Kidney epithelial cell (primary cell): ENCODE data around the gene ARID3A. TPM values are rescaled to one million over a fixed set of nuclear protein-coding genes. Genes with fewer than 3 reads are reported as not detected.

ENCODE experiments used
- DNase-seq: peaks from one replicate; pipeline ENCODE4 v3.0.0-alpha.2; 2010; ENCODE audit warnings: low read depth
- H3K27me3 ChIP-seq: 2 replicates; pipeline ENCODE4 v1.6.0; 2011; ENCODE audit warnings: low read length; ENCODE audit not compliant: control insufficient read depth, insufficient read depth
- H3K36me3 ChIP-seq: 2 replicates; pipeline ENCODE4 v1.5.1; 2011; ENCODE audit warnings: low read length; ENCODE audit not compliant: control insufficient read depth, insufficient read depth
- H3K4me3 ChIP-seq: 2 replicates; pipeline ENCODE4 v1.5.1; 2011; ENCODE audit warnings: low read depth, mild to moderate bottlenecking, control low read depth, low read length
- total RNA-seq: library from RNA; depleted of rRNA; stranded (reverse); fragments of >200 nt; gene quantifications from 2 replicates; pipeline ENCODE4 v1.2.3, GENCODE V29; 2015
- TF ChIP-seq, protein P1 (sequence below): IDR thresholded peaks from 2 replicates; pipeline ENCODE4 v1.5.1; 2011; ENCODE audit warnings: mild to moderate bottlenecking, moderate library complexity, low read length, control low read depth, inconsistent platforms; ENCODE audit not compliant: insufficient read depth, poor library complexity, severe bottlenecking

Gene ARID3A
- total RNA-seq, 1 donor from 2014 or later, result 27.4 TPM

DNA sequence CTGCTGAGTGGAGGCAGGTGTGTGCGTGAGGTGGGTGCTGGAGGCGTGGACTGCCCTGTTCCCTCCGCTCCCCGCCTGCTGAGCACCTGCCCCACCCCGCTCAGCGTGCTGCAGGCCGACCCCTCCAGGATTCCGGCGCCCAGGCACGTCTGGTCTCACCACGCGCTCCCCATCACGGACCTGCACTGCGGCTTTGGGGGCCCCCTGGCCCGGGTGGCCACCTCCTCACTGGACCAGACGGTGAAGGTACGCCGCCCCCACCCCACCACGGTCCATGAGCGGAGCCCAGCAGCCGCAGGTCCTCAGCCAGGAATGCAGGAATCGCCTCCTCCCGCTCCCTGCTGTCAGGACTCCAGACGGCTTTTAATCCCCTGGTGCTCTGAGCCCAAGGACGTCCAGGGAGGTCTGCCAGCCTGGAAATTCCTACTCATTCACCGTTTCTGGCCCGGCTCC is 64.3 kb downstream of the ARID3A start:
- TF ChIP-seq, protein P1, sequence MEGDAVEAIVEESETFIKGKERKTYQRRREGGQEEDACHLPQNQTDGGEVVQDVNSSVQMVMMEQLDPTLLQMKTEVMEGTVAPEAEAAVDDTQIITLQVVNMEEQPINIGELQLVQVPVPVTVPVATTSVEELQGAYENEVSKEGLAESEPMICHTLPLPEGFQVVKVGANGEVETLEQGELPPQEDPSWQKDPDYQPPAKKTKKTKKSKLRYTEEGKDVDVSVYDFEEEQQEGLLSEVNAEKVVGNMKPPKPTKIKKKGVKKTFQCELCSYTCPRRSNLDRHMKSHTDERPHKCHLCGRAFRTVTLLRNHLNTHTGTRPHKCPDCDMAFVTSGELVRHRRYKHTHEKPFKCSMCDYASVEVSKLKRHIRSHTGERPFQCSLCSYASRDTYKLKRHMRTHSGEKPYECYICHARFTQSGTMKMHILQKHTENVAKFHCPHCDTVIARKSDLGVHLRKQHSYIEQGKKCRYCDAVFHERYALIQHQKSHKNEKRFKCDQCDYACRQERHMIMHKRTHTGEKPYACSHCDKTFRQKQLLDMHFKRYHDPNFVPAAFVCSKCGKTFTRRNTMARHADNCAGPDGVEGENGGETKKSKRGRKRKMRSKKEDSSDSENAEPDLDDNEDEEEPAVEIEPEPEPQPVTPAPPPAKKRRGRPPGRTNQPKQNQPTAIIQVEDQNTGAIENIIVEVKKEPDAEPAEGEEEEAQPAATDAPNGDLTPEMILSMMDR, result no peak
- Histone ChIP-seq H3K36me3 (no peaks in the 10 kb centered on the region), H3K27me3 (no peaks in the 10 kb centered on the region), H3K4me3 (no peak overlapping the region)
- DNase-seq, result no peak

DNA sequence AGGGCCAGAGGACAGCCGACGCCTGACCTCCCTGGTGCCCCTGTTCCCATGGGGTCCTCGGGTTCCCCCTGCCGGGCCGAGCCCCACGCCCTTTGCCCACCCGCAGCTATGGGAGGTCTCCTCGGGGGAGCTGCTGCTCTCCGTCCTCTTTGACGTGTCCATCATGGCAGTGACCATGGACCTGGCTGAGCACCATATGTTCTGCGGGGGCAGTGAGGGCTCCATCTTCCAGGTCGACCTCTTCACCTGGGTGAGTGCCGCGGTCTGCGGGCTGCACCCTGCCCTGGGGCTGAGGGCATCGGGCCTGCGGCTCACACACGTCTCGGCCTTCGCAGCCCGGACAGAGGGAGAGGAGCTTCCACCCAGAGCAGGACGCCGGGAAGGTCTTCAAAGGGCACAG is 64.9 kb downstream of the ARID3A start:
- Histone ChIP-seq H3K4me3 (no peak overlapping the region), H3K27me3 (peaks cover 2% of the 10 kb centered on the region), H3K36me3 (no peaks in the 10 kb centered on the region)
- no peak for DNase-seq
- TF ChIP-seq, protein P1, result no peak

- Histone ChIP-seq H3K36me3 (no peaks in the 10 kb centered on the region), H3K27me3 (peaks cover 8% of the 10 kb centered on the region), H3K4me3 (no peak overlapping the region)
- TF ChIP-seq, protein P1, result no peak
- DNase-seq, result no peak
Observed at GRCh38 chr19:991174-991931, 65.5 kb downstream of the ARID3A start.

GRCh38 chr19:991932-992669 is 66.3 kb downstream of the ARID3A start:
- Histone ChIP-seq H3K4me3 (no peak overlapping the region), H3K36me3 (no peaks in the 10 kb centered on the region), H3K27me3 (peaks cover 11% of the 10 kb centered on the region)
- TF ChIP-seq, protein P1, result no peak
- no peak for DNase-seq

DNA sequence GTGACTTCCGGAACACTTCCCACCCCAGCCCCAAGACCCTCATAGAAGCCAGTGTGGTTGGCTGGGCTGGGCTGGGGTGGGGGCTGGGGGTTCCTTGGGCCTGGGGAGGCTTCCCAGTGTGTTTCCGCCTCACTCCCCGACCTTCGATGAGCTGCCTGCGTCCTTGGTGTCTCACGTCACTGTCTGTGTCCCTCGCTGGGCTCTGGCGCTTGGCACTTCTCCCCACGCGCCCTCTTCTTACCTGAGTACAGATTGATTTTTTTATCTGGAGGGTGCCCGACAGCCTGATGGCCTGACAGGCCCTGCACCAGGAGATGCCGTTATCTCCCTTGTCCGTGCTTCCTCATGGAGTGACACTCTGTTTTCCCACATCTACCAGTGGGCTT is 66.8 kb downstream of the ARID3A start:
- DNase-seq, result no peak
- TF ChIP-seq, protein P1, result no peak
- H3K36me3 ChIP-seq, result no peaks in the 10 kb centered on the region

More for the DNA sequence above, 66.8 kb downstream of the ARID3A start:
- H3K27me3 ChIP-seq, result peaks cover 15% of the 10 kb centered on the region
- no peak overlapping the region for H3K4me3 ChIP-seq
